ENCODE results near the gene ADAMTS16. TPM values are rescaled to one million over a fixed set of nuclear protein-coding genes. Genes with fewer than 3 reads are reported as not detected.
A peak's percentile ranks its signal among the peaks of the same experiment; 100 is the strongest.

ADAMTS16 gene
- total RNA-seq, 1 donor from 2014 or later, result 4.1 TPM

- peak; percentile 70 for DNase-seq (ENCODE audit: low spot score)
- no peak for TF ChIP-seq EZH2 (IDR thresholded peaks at IDR 0.05)
- no peak for TF ChIP-seq EZH2phosphoT487 (IDR thresholded peaks at IDR 0.05)
- no peak for TF ChIP-seq CTCF (IDR thresholded peaks at IDR 0.05)
- no peak overlapping the region for H2AFZ ChIP-seq (replicated peaks)
- H3K4me2 ChIP-seq, result peak overlapping the region; percentile 6
- peaks cover 1% of the 10 kb centered on the region for H3K36me3 Mint-ChIP-seq
- peak overlapping the region; percentile 41 for H3K27ac ChIP-seq
- peaks cover 17% of the 10 kb centered on the region for H3K4me1 ChIP-seq
- no peaks in the 10 kb centered on the region for H3K79me2 ChIP-seq (ENCODE audit: low read depth)
- H3K4me1 Mint-ChIP-seq, result peaks cover 25% of the 10 kb centered on the region
- no peaks in the 10 kb centered on the region for H3K9me3 ChIP-seq (ENCODE audit: low read depth)
- peaks cover 7% of the 10 kb centered on the region for H3K9me3 Mint-ChIP-seq
- peaks cover 12% of the 10 kb centered on the region for H3F3A ChIP-seq (ENCODE audit: low read depth)
- H3K27ac Mint-ChIP-seq, result peak overlapping the region; percentile 14
- H3K27me3 ChIP-seq, result no peaks in the 10 kb centered on the region
- H4K20me1 ChIP-seq (ENCODE audit: low read depth), result no peaks in the 10 kb centered on the region
- no peak overlapping the region for H3K4me3 ChIP-seq
- no peaks in the 10 kb centered on the region for H3K36me3 ChIP-seq
- H3K9ac ChIP-seq, result no peak overlapping the region
- peaks cover 19% of the 10 kb centered on the region for H3K27me3 Mint-ChIP-seq (ENCODE audit: insufficient read depth, low read depth)
- H3K4me3 Mint-ChIP-seq, result no peak overlapping the region
Measured at GRCh38 chr5:5351288-5351979, 211.3 kb downstream of the ADAMTS16 start.

- Histone ChIP-seq H2AFZ (replicated peaks) (no peak overlapping the region), H3K4me2 (no peak overlapping the region), H3K4me1 (peaks cover 17% of the 10 kb centered on the region), H3K36me3 (no peaks in the 10 kb centered on the region), H3K79me2 (ENCODE audit: low read depth) (no peaks in the 10 kb centered on the region), H4K20me1 (ENCODE audit: low read depth) (no peaks in the 10 kb centered on the region), H3K9ac (no peak overlapping the region), H3K27ac (no peak overlapping the region), H3K9me3 (ENCODE audit: low read depth) (no peaks in the 10 kb centered on the region), H3F3A (ENCODE audit: low read depth) (peaks cover 12% of the 10 kb centered on the region), H3K27me3 (no peaks in the 10 kb centered on the region), H3K4me3 (no peak overlapping the region)
- Mint-ChIP-seq H3K27ac (no peak overlapping the region), H3K9me3 (peaks cover 3% of the 10 kb centered on the region), H3K27me3 (ENCODE audit: insufficient read depth, low read depth) (peaks cover 19% of the 10 kb centered on the region), H3K36me3 (peaks cover 1% of the 10 kb centered on the region), H3K4me3 (no peak overlapping the region), H3K4me1 (peaks cover 23% of the 10 kb centered on the region)
- TF ChIP-seq EZH2 (IDR thresholded peaks at IDR 0.05) (no peak), EZH2phosphoT487 (IDR thresholded peaks at IDR 0.05) (no peak), CTCF (IDR thresholded peaks at IDR 0.05) (no peak)
- DNase-seq (ENCODE audit: low spot score), result no peak
Measured at GRCh38 chr5:5352675-5353074, 212.5 kb downstream of the ADAMTS16 start.

GRCh38 chr5:5353681-5354080, 213.6 kb downstream of the ADAMTS16 start:
- peaks cover 18% of the 10 kb centered on the region for H3K4me1 Mint-ChIP-seq
- H3K9me3 Mint-ChIP-seq, result peaks cover 3% of the 10 kb centered on the region
- peaks cover 1% of the 10 kb centered on the region for H3K36me3 Mint-ChIP-seq
- peaks cover 19% of the 10 kb centered on the region for H3K27me3 Mint-ChIP-seq (ENCODE audit: insufficient read depth, low read depth)
- H3K36me3 ChIP-seq, result no peaks in the 10 kb centered on the region
- no peak overlapping the region for H3K4me2 ChIP-seq
- H3K27me3 ChIP-seq, result no peaks in the 10 kb centered on the region
- no peak overlapping the region for H2AFZ ChIP-seq (replicated peaks)
- peaks cover 12% of the 10 kb centered on the region for H3F3A ChIP-seq (ENCODE audit: low read depth)
- H3K4me1 ChIP-seq, result peaks cover 17% of the 10 kb centered on the region
- no peak for TF ChIP-seq EZH2 (IDR thresholded peaks at IDR 0.05)
- TF ChIP-seq CTCF (IDR thresholded peaks at IDR 0.05), result no peak
- TF ChIP-seq EZH2phosphoT487 (IDR thresholded peaks at IDR 0.05), result no peak
- H4K20me1 ChIP-seq (ENCODE audit: low read depth), result no peaks in the 10 kb centered on the region
- no peak overlapping the region for H3K9ac ChIP-seq
- H3K4me3 Mint-ChIP-seq, result no peak overlapping the region
- H3K27ac ChIP-seq, result no peak overlapping the region
- no peaks in the 10 kb centered on the region for H3K79me2 ChIP-seq (ENCODE audit: low read depth)
- no peak overlapping the region for H3K4me3 ChIP-seq
- no peaks in the 10 kb centered on the region for H3K9me3 ChIP-seq (ENCODE audit: low read depth)
- DNase-seq (ENCODE audit: low spot score), result no peak
- no peak overlapping the region for H3K27ac Mint-ChIP-seq

All from neural progenitor cell (in vitro differentiated cells).